Glomerular visceral epithelial cell (primary cell): ENCODE measurements around the gene AAMDC.
A peak's percentile ranks its signal among the peaks of the same experiment; 100 is the strongest.
"Not testable (repeated sequence)": the region's sequence is repeated elsewhere in the genome, so short reads cannot be mapped to it uniquely, and the experiment has no call there.

Experiments used
- DNase-seq: peaks from one replicate; pipeline ENCODE4 v3.0.0-alpha.2; 2016; ENCODE audit errors: extremely low spot score

Gene AAMDC

GRCh38 chr11:77884829-77885190 is 63.9 kb downstream of the AAMDC start:
- no peak for DNase-seq

- no peak for DNase-seq
These were observed 65.5 kb downstream of the AAMDC start for GRCh38 chr11:77886401-77886800.

- not testable (repeated sequence) for DNase-seq
These were observed 68.1 kb downstream of the AAMDC start for GRCh38 chr11:77889045-77889444.

- DNase-seq: not testable (repeated sequence)
These were observed 69.2 kb downstream of the AAMDC start for GRCh38 chr11:77890100-77890614.

GRCh38 chr11:77890619-77891056 is 69.7 kb downstream of the AAMDC start:
- DNase-seq: not testable (repeated sequence)

GRCh38 chr11:77891256-77891655 is 70.3 kb downstream of the AAMDC start:
- DNase-seq: not testable (repeated sequence)

GRCh38 chr11:77891703-77892102 is 70.8 kb downstream of the AAMDC start:
- not testable (repeated sequence) for DNase-seq

- DNase-seq: not testable (repeated sequence)
These were observed 74.0 kb downstream of the AAMDC start for GRCh38 chr11:77894949-77895348.

- no peak for DNase-seq
These were observed 87.9 kb downstream of the AAMDC start for GRCh38 chr11:77908835-77909234.

- no peak for DNase-seq
These were observed 88.3 kb downstream of the AAMDC start for GRCh38 chr11:77909277-77909676.

- DNase-seq: not testable (repeated sequence)
These were observed 89.9 kb downstream of the AAMDC start for GRCh38 chr11:77910828-77911227.

- peak; percentile 4 for DNase-seq
These were observed 92.8 kb downstream of the AAMDC start for GRCh38 chr11:77913608-77914306.

- DNase-seq: peak; percentile 76
These were observed 93.4 kb downstream of the AAMDC start for GRCh38 chr11:77914307-77914791.

GRCh38 chr11:77917713-77918112 is 96.8 kb downstream of the AAMDC start:
- DNase-seq: not testable (repeated sequence)
